Natural killer cell treated with Interleukin-12 subunit alpha and Interleukin-12 subunit beta and Interleukin-15 and Interleukin-18, amount 100 ng/mL, for 72 hours (primary cell): ENCODE data around the gene STXBP3. TPM values are rescaled to one million over a fixed set of nuclear protein-coding genes. Genes with fewer than 3 reads are reported as not detected.
"Not testable (repeated sequence)": the region's sequence is repeated elsewhere in the genome, so short reads cannot be mapped to it uniquely, and the experiment has no call there.

ENCODE experiments used
- ATAC-seq, 2 donors: fragments of 150-1000 bp; cut with Tn5 transposase in 1 of 2; sonication (Bioruptor Pico), chemical (Tn5 transposase) in 1 of 2; 2 replicates each; pipeline ENCODE4 v1.10.0; 2021
- DNase-seq: peaks from one replicate; pipeline ENCODE4 v3.0.0; 2022; ENCODE audit warnings: low spot score
- H3K27ac Mint-ChIP-seq, 2 donors: 1 replicate in 1 of 2; 2 replicates in 1 of 2; pipeline ENCODE4 v1.8.0; 2022; ENCODE audit warnings: mixed read lengths in 2 of 2, mild to moderate bottlenecking in 1 of 2, moderate library complexity in 1 of 2
- H3K27me3 Mint-ChIP-seq, 2 donors: 1 replicate in 1 of 2; 2 replicates in 1 of 2; pipeline ENCODE4 v1.8.0; 2022; ENCODE audit warnings: mixed read lengths in 2 of 2
- H3K36me3 Mint-ChIP-seq: one replicate; pipeline ENCODE4 v1.8.0; 2022; ENCODE audit warnings: mixed read lengths
- H3K4me1 Mint-ChIP-seq, 2 donors: 1 replicate in 1 of 2; 2 replicates in 1 of 2; pipeline ENCODE4 v1.8.0; 2022; ENCODE audit warnings: low read depth in 2 of 2, mixed read lengths in 2 of 2, mild to moderate bottlenecking in 1 of 2
- H3K4me3 Mint-ChIP-seq: one replicate; pipeline ENCODE4 v1.8.0; 2022; ENCODE audit warnings: mixed read lengths
- H3K9me3 Mint-ChIP-seq: 2 replicates; pipeline ENCODE4 v1.8.0; 2022; ENCODE audit warnings: mixed read lengths
- total RNA-seq, 2 donors: library from RNA; stranded (reverse); gene quantifications; one replicate each; pipeline ENCODE4 v1.2.3, GENCODE V29; 2022

Gene STXBP3
- 10 to 100 TPM; 52.9 to 53.1 TPM for total RNA-seq

- Mint-ChIP-seq H3K4me3 (peak within 1 kb of the TSS; percentile 100), H3K36me3 (peaks cover 14% of the 10 kb centered on the region), H3K4me1 (peaks cover 24 to 35% of the 10 kb centered on the region in 2 donors), H3K9me3 (no peaks in the 10 kb centered on the region), H3K27me3 (peaks cover 0 to 7% of the 10 kb centered on the region in 2 donors), H3K27ac (peak within 1 kb of the TSS; percentile 95 to 96)
- DNase-seq = peak; percentile 99
- ATAC-seq = peak; percentile 96 to 97
These were observed at the start of gene STXBP3 for GRCh38 chr1:108746382-108747170. STXBP3 (plus strand) TSS chr1:108746674; CDS start chr1:108746738, 64 bp downstream.

- no peak for DNase-seq
- Mint-ChIP-seq H3K27ac (peak overlapping the region; percentile 14 to 56), H3K9me3 (no peaks in the 10 kb centered on the region), H3K36me3 (peaks cover 44% of the 10 kb centered on the region), H3K4me3 (peak overlapping the region; percentile 4), H3K27me3 (no peaks in the 10 kb centered on the region), H3K4me1 (peaks cover 30 to 43% of the 10 kb centered on the region in 2 donors)
- no peak for ATAC-seq
These were observed 46.8 kb upstream of the STXBP3 start for GRCh38 chr1:108699375-108700332.

- Mint-ChIP-seq H3K27ac (no peak overlapping the region), H3K4me1 (peaks cover 33 to 49% of the 10 kb centered on the region in 2 donors), H3K36me3 (peaks cover 35% of the 10 kb centered on the region), H3K4me3 (no peak overlapping the region), H3K9me3 (no peaks in the 10 kb centered on the region), H3K27me3 (no peaks in the 10 kb centered on the region)
- DNase-seq (no peak), ATAC-seq (no peak)
These were observed 45.2 kb upstream of the STXBP3 start for GRCh38 chr1:108701176-108701849.

GRCh38 chr1:108702109-108702508 is 44.4 kb upstream of the STXBP3 start:
- Mint-ChIP-seq H3K4me1 (peaks cover 33 to 46% of the 10 kb centered on the region in 2 donors), H3K36me3 (peaks cover 32% of the 10 kb centered on the region), H3K27ac (peak overlapping the region; percentile 9 to 71)
- not testable (repeated sequence) for ATAC-seq, H3K4me3 Mint-ChIP-seq, H3K9me3 Mint-ChIP-seq, H3K27me3 Mint-ChIP-seq, DNase-seq

- peak overlapping the region; percentile 71 to 88 for H3K27ac Mint-ChIP-seq
- DNase-seq (no peak), ATAC-seq (peak; percentile 86 to 91)
- H3K4me3 Mint-ChIP-seq = peak overlapping the region; percentile 48
- peaks cover 15% of the 10 kb centered on the region for H3K36me3 Mint-ChIP-seq
- peaks cover 31 to 43% of the 10 kb centered on the region in 2 donors for H3K4me1 Mint-ChIP-seq
- no peaks in the 10 kb centered on the region for H3K9me3 Mint-ChIP-seq
- H3K27me3 Mint-ChIP-seq = no peaks in the 10 kb centered on the region
These were observed 42.5 kb upstream of the STXBP3 start for GRCh38 chr1:108703939-108704338.

- H3K27me3 Mint-ChIP-seq = no peaks in the 10 kb centered on the region
- H3K27ac Mint-ChIP-seq = peak overlapping the region; percentile 71 to 88
- peaks cover 29 to 41% of the 10 kb centered on the region in 2 donors for H3K4me1 Mint-ChIP-seq
- H3K4me3 Mint-ChIP-seq = peak overlapping the region; percentile 48
- ATAC-seq = no peak
- DNase-seq = no peak
- no peaks in the 10 kb centered on the region for H3K9me3 Mint-ChIP-seq
- peaks cover 10% of the 10 kb centered on the region for H3K36me3 Mint-ChIP-seq
These were observed 42.0 kb upstream of the STXBP3 start for GRCh38 chr1:108704496-108704895.

- no peak overlapping the region for H3K4me3 Mint-ChIP-seq
- no peak for ATAC-seq
- no peaks in the 10 kb centered on the region for H3K36me3 Mint-ChIP-seq
- H3K9me3 Mint-ChIP-seq = no peaks in the 10 kb centered on the region
- no peaks in the 10 kb centered on the region for H3K27me3 Mint-ChIP-seq
- H3K4me1 Mint-ChIP-seq = peaks cover 24 to 41% of the 10 kb centered on the region in 2 donors
- H3K27ac Mint-ChIP-seq = peak overlapping the region; percentile 0 to 45
- DNase-seq = no peak
These were observed 39.8 kb upstream of the STXBP3 start for GRCh38 chr1:108706643-108707042.

GRCh38 chr1:108708691-108709660 is 37.5 kb upstream of the STXBP3 start:
- Mint-ChIP-seq H3K9me3 (no peaks in the 10 kb centered on the region), H3K27me3 (no peaks in the 10 kb centered on the region), H3K36me3 (no peaks in the 10 kb centered on the region), H3K4me3 (no peak overlapping the region), H3K4me1 (peaks cover 19 to 36% of the 10 kb centered on the region in 2 donors), H3K27ac (no peak overlapping the region)
- ATAC-seq (peak; percentile 67), DNase-seq (peak; percentile 64)

- Mint-ChIP-seq H3K27ac (no peak within 1 kb of the TSS), H3K27me3 (peaks cover 0 to 2% of the 10 kb centered on the region in 2 donors), H3K9me3 (no peaks in the 10 kb centered on the region), H3K36me3 (no peaks in the 10 kb centered on the region), H3K4me1 (peaks cover 11 to 14% of the 10 kb centered on the region in 2 donors), H3K4me3 (no peak within 1 kb of the TSS)
- ATAC-seq = no peak
- DNase-seq = no peak
These were observed 33.8 kb upstream of the STXBP3 start, which contains the start of gene FNDC7 for GRCh38 chr1:108712606-108713150. FNDC7 (plus strand) TSS chr1:108712908; CDS start chr1:108712934, 26 bp downstream.

GRCh38 chr1:108715932-108716331 is 30.5 kb upstream of the STXBP3 start:
- DNase-seq (no peak), ATAC-seq (no peak)
- Mint-ChIP-seq H3K4me3 (no peak overlapping the region), H3K9me3 (no peaks in the 10 kb centered on the region), H3K27ac (no peak overlapping the region), H3K36me3 (no peaks in the 10 kb centered on the region), H3K4me1 (no peaks in the 10 kb centered on the region), H3K27me3 (peaks cover 0 to 2% of the 10 kb centered on the region in 2 donors)

- Mint-ChIP-seq H3K27me3 (peaks cover 0 to 2% of the 10 kb centered on the region in 2 donors), H3K4me1 (no peaks in the 10 kb centered on the region), H3K9me3 (no peaks in the 10 kb centered on the region), H3K27ac (no peak overlapping the region), H3K36me3 (no peaks in the 10 kb centered on the region), H3K4me3 (no peak overlapping the region)
- DNase-seq (no peak), ATAC-seq (no peak)
These were observed 29.8 kb upstream of the STXBP3 start for GRCh38 chr1:108716437-108717230.
